ENCODE results near the gene RNF103. TPM values are rescaled to one million over a fixed set of nuclear protein-coding genes. Genes with fewer than 3 reads are reported as not detected.

The RNF103 gene
- total and polyA plus RNA-seq, 2 of the 8 experiments (the other 6 are each of a cell fraction or from before 2014, with no cell fraction given): 3.3 to 7.4 TPM

DNA sequence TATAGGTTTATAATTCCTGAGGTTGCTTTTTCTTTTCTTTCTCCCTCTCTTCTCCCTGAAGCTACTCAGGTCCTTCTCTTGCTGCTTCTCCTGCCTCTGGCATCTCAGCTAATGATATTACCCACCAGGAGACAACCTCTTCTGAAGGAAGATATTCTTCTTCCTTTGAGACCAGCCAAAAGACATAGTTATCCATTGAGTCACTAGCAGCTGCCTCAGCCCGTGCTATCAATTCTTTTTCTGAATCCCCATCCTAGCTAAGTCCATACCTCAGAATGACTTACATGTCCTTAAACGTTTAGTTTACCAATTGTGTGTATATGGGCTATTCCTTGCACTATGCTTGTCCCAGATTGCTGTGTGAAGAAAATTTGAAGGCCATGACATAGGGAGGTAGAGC lies 25.0 kb upstream of the RNF103 start:
- H3K18ac ChIP-seq (ENCODE audit: extremely low read depth, low read length): no peak overlapping the region
- DNase-seq (ENCODE audit: low read depth in 1 of 2, low spot score in 2 of 2): no peak
- H3K4me2 ChIP-seq (ENCODE audit: insufficient read depth in 1 of 2, low read depth in 2 of 2, low read length in 2 of 2): no peak overlapping the region
- H2AFZ ChIP-seq (ENCODE audit: low read length): no peak overlapping the region
- no peak overlapping the region for H2BK120ac ChIP-seq (replicated peaks; ENCODE audit: low read depth, low read length)
- TF ChIP-seq RXRA (IDR thresholded peaks at IDR 0.05; ENCODE audit: insufficient read depth, low read depth, low read length) (no peak), GTF2F1 (IDR thresholded peaks at IDR 0.05; ENCODE audit: borderline replicate concordance, low read depth, low read length) (no peak), CEBPB (IDR thresholded peaks at IDR 0.05; ENCODE audit: low read depth, low read length) (no peak), CBX8 (IDR thresholded peaks at IDR 0.05; ENCODE audit: borderline replicate concordance, low read depth, low read length) (no peak), SRF (IDR thresholded peaks at IDR 0.05; ENCODE audit: low read depth, low read length) (no peak), POLR2AphosphoS5 (IDR thresholded peaks at IDR 0.05; ENCODE audit: low read depth, low read length) (no peak), YY1 (IDR thresholded peaks at IDR 0.05; ENCODE audit: low read depth, low read length) (no peak), TCF12 (IDR thresholded peaks at IDR 0.05; ENCODE audit: low read depth, low read length) (no peak), POLR2A (IDR thresholded peaks at IDR 0.05; ENCODE audit: control extremely low read depth in 1 of 2, low read depth in 2 of 2, low read length in 2 of 2) (no peak)
- TF ChIP-seq, protein P1, sequence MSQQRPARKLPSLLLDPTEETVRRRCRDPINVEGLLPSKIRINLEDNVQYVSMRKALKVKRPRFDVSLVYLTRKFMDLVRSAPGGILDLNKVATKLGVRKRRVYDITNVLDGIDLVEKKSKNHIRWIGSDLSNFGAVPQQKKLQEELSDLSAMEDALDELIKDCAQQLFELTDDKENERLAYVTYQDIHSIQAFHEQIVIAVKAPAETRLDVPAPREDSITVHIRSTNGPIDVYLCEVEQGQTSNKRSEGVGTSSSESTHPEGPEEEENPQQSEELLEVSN (IDR thresholded peaks at IDR 0.05): no peak
- TF ChIP-seq, protein P2, sequence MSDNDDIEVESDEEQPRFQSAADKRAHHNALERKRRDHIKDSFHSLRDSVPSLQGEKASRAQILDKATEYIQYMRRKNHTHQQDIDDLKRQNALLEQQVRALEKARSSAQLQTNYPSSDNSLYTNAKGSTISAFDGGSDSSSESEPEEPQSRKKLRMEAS (IDR thresholded peaks at IDR 0.05): no peak
- TF ChIP-seq, protein P3, sequence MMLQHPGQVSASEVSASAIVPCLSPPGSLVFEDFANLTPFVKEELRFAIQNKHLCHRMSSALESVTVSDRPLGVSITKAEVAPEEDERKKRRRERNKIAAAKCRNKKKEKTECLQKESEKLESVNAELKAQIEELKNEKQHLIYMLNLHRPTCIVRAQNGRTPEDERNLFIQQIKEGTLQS (IDR thresholded peaks at IDR 0.05; ENCODE audit: insufficient read depth, low read depth, low read length): no peak
- H3K9me3 ChIP-seq (ENCODE audit: insufficient read depth in 2 of 2, low read depth in 1 of 2, low read length in 1 of 2): no peaks in the 10 kb centered on the region; a peak in 1 of 4 replicates
- H3K79me2 ChIP-seq (ENCODE audit: control insufficient read depth in 1 of 2, insufficient read depth in 2 of 2, low read length in 2 of 2): no peaks in the 10 kb centered on the region
- no peak overlapping the region for H3K9ac ChIP-seq (replicated peaks in 1 of 4; ENCODE audit: extremely low read depth in 1 of 4, low read depth in 3 of 4, low read length in 3 of 4)
- H4K20me1 ChIP-seq (replicated peaks in 1 of 2; ENCODE audit: control insufficient read depth in 1 of 2, insufficient read depth in 2 of 2, low read length in 2 of 2): no peaks in the 10 kb centered on the region
- 87% methylated on average over 2 of the region's 2 CpGs; no CpG with 5 or more reads in 1 of the 2 experiments for WGBS, 2 experiments (ENCODE audit: extremely low coverage in 1 of 2, insufficient coverage in 1 of 2, insufficient read length in 1 of 2, insufficient replicate concordance in 2 of 2, low coverage in 1 of 2, low lambda C conversion rate in 2 of 2, missing lambda C conversion rate in 1 of 2)
- no peak overlapping the region for H4K91ac ChIP-seq (replicated peaks; ENCODE audit: insufficient read length, low read length)
- no peaks in the 10 kb centered on the region for H3K4me1 ChIP-seq (replicated peaks in 1 of 4; ENCODE audit: control insufficient read depth in 3 of 4, insufficient read depth in 4 of 4, low read length in 3 of 4)
- no peak overlapping the region for H2BK12ac ChIP-seq (ENCODE audit: low read depth, low read length)
- ChIA-PET POLR2A (ENCODE audit: partially characterized antibody) (no interaction called here), CTCF (ENCODE audit: partially characterized antibody) (interaction anchor here (1.1 to 2.0 kb wide), 2 partner anchors 13 to 27 kb away, joined by 3 to 5 read pairs; no protein-coding TSS in a partner anchor)
- H3K36me3 ChIP-seq (ENCODE audit: control insufficient read depth in 2 of 4, insufficient read depth in 4 of 4, low read length in 3 of 4): no peaks in the 10 kb centered on the region
- no peak overlapping the region for H3K14ac ChIP-seq (ENCODE audit: insufficient read length)
- H3K27me3 ChIP-seq (replicated peaks in 1 of 4; ENCODE audit: control insufficient read depth in 3 of 4, extremely low read depth in 1 of 4, insufficient read depth in 3 of 4, low read length in 3 of 4): no peaks in the 10 kb centered on the region
- no peak overlapping the region for H2AK5ac ChIP-seq (ENCODE audit: low read depth, low read length)
- H3K4ac ChIP-seq (replicated peaks; ENCODE audit: insufficient read length, low read depth, low read length): no peak overlapping the region
- H3K56ac ChIP-seq (replicated peaks; ENCODE audit: insufficient read length, low read depth, low read length): no peak overlapping the region
- H3K23ac ChIP-seq (ENCODE audit: insufficient read length): no peak overlapping the region
- H3K23me2 ChIP-seq (ENCODE audit: low read depth, low read length): no peaks in the 10 kb centered on the region
- H3K4me3 ChIP-seq (ENCODE audit: extremely low read depth in 1 of 4, insufficient read depth in 2 of 4, low read depth in 3 of 4, low read length in 4 of 4): no peak overlapping the region
- no peaks in the 10 kb centered on the region for H3K79me1 ChIP-seq (ENCODE audit: low read depth, low read length)
- H2BK5ac ChIP-seq (ENCODE audit: low read depth, low read length): no peak overlapping the region
- no peak overlapping the region for H4K8ac ChIP-seq (ENCODE audit: extremely low read depth, insufficient read depth, low read length)
- no peak overlapping the region for H3K27ac ChIP-seq (ENCODE audit: low read depth, low read length)
- H2BK20ac ChIP-seq (ENCODE audit: low read length): no peak overlapping the region
- no peak overlapping the region for H2BK15ac ChIP-seq (ENCODE audit: low read length)
- no peak overlapping the region for H4K5ac ChIP-seq (ENCODE audit: insufficient read length, low read depth, low read length)
- FAIRE-seq: no peak

All from H1 (cell line).